ENCODE measurements around the gene MLNR.

Gene MLNR

GRCh38 chr13:49220036-49220855 is at the start of gene MLNR:
Gene MLNR, plus strand, starts transcription at chr13:49220338. Its CDS starts 0 bp downstream, at chr13:49220338.
- no peak for FAIRE-seq

GRCh38 chr13:49171359-49171758 is 48.8 kb upstream of the MLNR start:
- no peak for FAIRE-seq

GRCh38 chr13:49183672-49184325 is 36.3 kb upstream of the MLNR start:
- no peak for FAIRE-seq

GRCh38 chr13:49184621-49185020 is 35.5 kb upstream of the MLNR start:
- FAIRE-seq: no peak

GRCh38 chr13:49185264-49185663 is 34.9 kb upstream of the MLNR start:
- FAIRE-seq: no peak

- no peak for FAIRE-seq
Measured at GRCh38 chr13:49190901-49191300, 29.2 kb upstream of the MLNR start.

DNA sequence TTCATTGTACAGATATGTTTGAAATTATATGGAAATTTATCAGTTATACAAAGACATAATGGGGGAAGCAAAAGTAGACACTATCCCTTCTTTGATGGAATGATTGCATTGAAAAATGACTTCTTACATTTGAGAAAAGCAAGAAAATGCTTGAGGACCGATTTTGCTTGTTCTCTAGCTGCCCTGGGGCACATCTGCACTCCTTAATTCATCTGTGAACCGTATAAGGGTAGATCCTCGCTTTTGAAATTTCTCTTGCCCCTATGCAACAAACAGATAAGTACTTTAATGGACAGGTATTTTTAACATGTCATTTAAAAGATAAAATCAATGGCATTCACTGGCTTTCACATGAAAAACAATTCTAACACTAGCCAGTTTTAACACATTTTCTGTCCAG is 13.5 kb upstream of the MLNR start:
- FAIRE-seq: no peak

GRCh38 chr13:49208619-49209018 is 11.5 kb upstream of the MLNR start:
- peak; percentile 43 for FAIRE-seq

- no peak for FAIRE-seq
Measured at GRCh38 chr13:49210114-49210513, 10.0 kb upstream of the MLNR start.

DNA sequence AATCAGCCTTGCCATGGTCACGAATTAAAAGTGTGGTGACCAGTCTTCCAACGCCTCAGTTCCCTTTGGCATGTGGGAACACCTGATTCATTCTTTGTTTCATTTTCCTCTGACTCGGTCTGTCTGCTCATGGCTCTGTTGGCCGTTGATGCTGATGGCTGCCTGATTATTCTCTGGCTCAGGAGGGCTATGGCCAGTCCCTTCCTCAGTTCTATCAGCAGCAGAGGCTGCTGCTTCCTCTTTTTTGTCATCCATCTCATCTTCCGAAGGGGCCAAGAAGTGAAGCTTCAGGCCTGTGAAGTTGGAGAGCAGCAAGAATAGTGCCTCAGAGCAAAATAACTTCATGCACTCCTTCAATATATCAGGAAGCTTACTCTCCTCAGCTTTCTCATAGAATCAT is 9.5 kb upstream of the MLNR start:
- no peak for FAIRE-seq

DNA sequence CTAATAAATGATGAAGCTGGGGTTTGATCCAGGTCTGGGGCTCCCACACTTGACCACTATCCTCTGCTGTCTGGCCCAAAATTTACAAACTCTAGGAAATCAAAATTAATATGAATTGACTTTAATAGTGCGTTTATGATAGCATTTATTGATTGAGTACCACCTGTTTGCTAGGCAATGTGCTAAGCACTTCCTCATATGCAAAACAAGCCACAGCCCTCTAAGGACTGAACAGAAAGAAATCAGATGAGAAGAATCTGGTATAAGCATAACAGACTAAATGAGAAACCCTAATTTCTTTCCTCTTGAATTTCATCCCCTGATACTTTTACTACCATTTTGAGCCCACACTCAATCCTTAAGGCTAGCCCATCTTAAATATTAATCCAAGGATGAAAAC is 6.6 kb upstream of the MLNR start:
- no peak for FAIRE-seq

GRCh38 chr13:49213997-49214916 is 5.9 kb upstream of the MLNR start:
- FAIRE-seq: no peak

GRCh38 chr13:49214917-49215376 is 5.2 kb upstream of the MLNR start:
- FAIRE-seq: no peak

DNA sequence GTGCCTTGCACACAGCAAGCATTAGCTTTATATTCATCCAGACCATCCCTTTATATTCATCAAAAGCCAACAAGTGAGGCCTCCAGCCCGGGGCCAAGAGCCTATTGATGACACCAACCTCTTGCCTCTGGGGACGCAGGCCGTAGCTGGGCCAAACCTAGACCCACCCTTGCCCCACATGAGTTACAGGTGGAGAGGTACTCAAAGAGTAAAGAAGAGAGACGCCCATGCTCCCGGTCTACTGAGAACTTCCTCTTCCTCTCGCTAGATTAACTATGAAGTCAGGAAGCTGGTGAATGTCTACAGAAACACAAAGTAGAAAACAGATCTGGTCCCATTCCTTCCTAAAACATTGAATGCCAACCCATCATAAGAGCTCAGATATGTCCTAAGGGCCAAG is 3.8 kb upstream of the MLNR start:
- FAIRE-seq: no peak

DNA sequence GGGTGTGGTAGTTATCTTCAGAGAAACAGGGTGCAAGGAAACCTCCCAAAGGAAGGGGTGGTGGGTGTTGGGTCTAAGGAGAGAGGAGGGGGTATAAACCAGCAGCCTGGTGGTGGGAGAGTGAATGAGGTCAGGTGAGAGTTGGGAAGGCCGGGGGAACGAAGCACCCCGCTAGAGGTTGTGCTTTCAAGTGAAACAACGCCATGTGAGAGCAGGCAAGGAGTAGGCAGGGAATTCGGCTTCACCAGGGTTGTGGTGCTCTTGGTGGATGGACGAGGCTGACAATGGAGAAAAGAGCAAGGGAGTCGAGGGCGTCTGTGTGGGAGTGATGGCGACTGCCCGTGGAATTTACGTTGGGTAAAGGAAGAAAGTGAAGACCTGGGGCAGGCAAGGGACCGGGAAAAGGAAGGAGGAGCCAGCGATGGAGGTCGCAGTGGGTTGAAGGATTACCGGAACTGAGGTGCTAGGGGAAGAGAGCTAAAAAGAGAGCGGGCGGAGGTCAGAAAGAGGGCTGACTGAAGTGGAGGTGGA is 2.1 kb upstream of the MLNR start:
- FAIRE-seq: no peak

DNA sequence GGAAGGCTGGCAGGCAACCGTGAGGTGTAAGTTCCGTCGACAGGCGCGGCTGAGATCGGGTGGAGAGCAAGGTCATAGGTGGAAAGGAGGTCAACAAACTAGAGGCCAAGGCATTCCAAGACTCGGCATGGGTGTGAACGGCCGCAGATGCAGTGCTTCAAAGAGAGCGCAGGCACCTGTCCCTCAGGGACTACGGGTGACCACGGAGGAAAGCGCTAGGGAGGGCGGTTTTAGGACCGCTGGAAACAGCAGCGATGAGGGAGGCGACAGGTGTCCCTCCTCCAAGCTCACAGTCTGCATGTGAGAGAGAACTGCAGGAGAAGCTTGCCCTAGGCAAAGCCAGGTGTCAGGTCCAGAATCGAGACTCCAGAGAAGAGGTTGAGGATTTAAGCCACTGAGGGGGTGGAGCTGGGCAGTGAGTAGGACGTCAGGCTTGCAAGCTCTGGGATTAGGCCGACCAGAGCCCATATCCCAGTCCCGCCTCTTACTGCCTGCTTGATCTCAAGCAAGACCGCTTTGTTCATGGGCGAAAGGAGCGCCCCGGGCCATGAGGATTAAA is 1.6 kb upstream of the MLNR start:
- FAIRE-seq: no peak

DNA sequence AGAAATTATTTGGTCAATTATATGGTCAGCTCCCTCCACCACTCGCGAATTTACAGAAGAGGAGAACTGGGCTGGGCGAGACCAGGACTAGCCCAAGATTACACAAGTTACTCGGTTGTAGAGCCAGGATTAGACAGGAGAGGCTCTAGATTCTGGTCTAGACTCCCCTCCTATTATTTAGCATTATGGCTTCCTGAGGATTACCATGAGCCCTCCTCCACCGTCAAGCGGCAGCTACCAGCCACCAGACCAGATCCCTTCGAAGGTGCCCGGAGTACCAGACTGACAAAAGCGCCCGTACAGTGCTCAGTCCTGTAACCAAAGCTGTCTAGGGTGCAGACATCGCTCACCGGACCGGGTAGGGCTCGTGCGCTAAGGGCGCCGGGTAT is 497 bp upstream of the MLNR start:
- FAIRE-seq: no peak

- no peak for FAIRE-seq
Measured at GRCh38 chr13:49220856-49221589, 885 bp downstream of the MLNR start.

GRCh38 chr13:49221590-49221965 is 1.4 kb downstream of the MLNR start:
- no peak for FAIRE-seq

GRCh38 chr13:49225223-49226042 is 5.3 kb downstream of the MLNR start:
- no peak for FAIRE-seq

DNA sequence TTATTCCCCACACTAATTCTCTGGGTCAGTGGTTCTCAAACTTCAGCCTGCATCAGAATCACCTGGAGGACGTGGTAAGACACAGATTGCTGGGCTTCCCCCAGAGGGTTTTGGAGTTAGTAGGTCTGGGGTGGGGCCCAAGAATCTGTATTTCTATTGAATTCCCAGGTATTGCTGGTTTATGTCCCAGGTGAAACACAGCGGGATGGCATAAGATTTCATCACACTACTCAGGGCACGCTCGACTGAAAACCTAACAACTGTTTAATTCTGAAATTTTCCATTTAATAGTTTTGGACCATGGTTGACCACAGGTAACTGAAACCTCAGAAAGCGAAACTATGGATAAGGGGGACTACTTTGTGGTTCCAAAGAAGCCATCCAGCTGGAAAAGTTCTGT is 6.5 kb downstream of the MLNR start:
- FAIRE-seq: no peak
